ENCODE measurements around the gene EYS.

DNA sequence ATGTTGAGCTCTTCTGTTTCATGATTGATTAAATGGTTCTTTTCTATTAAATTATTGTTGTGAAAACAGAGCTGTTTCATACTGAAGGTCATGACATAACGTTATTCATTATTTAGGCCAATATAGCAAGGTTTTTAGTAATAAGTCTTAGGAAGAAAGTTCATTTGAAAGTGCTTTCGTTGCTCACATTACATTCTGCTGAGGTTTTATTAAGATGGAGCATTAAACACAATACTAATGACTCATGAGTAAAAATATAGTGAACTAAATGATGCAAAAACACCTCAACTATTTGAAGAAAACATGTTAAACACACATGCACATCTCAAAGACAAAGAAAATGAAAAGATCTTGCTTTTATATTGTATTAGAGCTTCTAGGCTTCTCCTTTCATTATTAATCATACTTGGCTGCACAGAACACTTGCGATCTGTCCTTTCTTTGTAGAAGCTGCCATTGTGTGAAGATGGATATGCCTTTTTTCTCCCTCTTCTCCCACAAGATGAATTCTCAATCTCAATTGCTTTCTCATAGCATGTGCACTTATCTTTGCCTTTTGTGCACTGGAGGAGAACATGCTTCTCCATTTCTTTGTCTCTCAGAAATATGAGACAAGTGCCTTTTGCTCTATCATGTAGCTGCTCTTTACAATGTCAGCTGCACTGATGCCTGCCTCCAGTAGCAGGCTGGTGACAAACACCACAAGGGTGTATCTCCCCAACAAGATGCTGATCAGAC, 1759.1 kb downstream of the EYS start:
- no peak for TF ChIP-seq EP300 (IDR thresholded peaks at IDR 0.05)
- TF ChIP-seq POLR2A (IDR thresholded peaks at IDR 0.05) = no peak
